ENCODE results near the gene MAP4K3.
"Not testable (repeated sequence)": the region's sequence is repeated elsewhere in the genome, so short reads cannot be mapped to it uniquely, and the experiment has no call there.

The MAP4K3 gene

DNA sequence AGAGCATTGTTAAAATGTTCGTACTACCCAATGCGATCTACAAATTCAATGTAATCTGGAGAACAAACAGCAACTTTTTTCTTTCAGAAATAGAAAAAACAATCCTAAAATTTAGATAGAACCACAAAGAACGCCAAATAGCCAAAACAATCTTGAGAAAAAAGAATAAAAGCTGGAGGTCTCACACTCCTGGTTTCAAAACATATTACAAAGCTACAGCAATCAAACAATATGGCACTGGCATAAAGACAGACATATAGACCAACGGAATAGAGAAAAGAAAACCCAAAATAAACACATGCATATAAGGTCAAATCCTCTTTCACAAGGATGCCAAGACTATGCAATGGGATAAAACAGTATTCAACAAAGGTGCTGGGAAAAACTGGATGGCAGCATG, 74.5 kb downstream of the MAP4K3 start:
- no peak for DNase-seq

GRCh38 chr2:39361511-39361910, 75.6 kb downstream of the MAP4K3 start:
- DNase-seq, result no peak

- not testable (repeated sequence) for DNase-seq
These were observed 76.7 kb downstream of the MAP4K3 start for GRCh38 chr2:39360342-39360741.

- DNase-seq, result no peak
These were observed 77.5 kb downstream of the MAP4K3 start for GRCh38 chr2:39359453-39360038.

GRCh38 chr2:39356922-39357639, 80.0 kb downstream of the MAP4K3 start:
- no peak for DNase-seq

GRCh38 chr2:39350658-39351057, 86.4 kb downstream of the MAP4K3 start:
- DNase-seq, result no peak

DNA sequence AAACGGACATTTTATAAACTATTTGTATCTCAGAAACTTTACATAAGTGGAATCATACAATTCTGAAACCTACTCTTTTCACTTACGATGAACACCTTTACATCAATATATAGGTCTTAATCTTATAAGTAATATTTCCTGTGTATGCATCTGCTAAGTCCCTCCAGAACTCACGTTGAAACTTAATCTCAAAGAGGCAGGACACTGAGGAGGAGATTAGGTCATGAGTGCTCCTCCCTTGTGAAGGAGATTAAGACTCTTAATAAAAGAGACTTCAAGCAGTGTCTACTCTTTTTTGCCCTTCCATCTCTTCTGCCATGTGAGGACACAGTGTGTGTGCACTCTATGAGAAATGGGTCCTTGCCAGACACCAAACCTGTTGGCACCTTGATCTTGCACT, 98.6 kb downstream of the MAP4K3 start:
- no peak for DNase-seq

DNA sequence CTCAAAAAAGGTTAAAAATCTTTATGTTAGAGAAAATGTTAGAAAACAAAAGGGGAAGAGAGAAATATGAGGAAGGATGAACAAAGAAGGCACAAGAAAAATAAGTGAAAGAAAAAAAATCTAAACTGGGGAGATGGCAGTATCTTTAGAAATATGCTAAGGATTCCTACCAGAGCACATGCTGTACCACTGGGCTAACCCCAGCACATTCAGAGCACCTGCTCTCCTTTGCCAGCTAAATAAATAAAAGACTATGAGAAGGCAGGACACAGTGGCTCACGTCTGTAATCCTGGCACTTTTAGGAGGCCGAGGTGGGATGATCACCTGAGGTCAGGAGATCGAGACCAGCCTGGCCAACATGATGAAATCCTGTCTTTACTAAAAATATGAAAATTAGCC, 101.2 kb downstream of the MAP4K3 start:
- DNase-seq, result no peak

DNA sequence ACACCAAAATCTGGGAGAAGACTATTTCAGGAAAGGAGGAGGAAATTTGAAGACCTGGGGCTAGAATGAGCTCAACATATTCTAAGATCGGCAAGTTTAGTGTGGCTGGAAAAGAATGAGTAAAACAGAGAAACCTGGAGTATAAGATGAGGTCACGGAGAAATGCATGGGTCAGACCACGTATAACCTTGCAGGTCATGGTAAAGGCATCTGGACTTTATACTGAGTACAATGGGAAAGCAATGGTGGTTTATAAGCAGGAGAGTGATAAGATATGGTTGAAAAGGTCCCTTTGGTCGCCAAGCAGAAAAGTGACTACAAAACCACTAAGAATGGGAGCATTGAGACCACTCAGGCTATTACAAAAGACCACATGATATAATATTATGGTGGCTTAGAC, 102.1 kb downstream of the MAP4K3 start:
- DNase-seq, result no peak

DNA sequence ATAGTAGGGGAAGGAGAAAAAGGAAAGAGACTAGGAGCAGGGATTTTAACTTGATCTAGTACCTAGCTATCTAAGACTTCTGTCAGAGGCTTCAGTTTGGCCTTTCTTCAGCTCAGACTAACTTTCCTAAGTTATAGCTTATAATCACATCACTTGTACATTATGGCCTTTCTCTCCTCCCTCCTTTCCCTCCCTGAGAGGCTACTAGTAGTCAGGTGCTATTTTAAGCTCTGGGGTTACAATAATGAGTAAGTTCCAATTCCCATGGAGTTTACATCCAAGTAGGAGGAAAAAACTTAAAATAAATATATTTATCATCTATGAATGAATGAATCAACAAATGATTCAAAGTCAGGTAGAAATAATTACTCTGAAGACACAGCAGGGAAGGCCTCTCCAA, 102.6 kb downstream of the MAP4K3 start:
- no peak for DNase-seq

DNA sequence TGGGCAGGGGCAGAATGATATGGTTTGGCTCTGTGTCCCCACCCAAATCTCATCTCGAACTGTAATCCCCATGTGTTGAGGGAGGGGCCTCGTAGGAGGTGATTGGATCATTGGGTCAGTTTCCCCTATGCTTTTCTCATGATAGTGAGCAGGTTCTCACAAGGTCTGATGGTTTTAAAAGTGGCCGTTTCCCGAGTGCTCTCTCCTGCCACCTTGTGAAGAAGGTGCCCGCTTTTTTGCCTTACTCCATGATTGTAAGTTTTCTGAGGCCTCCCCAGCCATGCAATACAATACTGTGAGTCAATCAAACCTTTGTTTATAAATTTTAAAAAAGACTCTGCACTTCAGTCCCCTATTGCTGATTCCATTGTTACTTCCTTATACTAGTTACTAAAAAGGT, 110.4 kb downstream of the MAP4K3 start:
- no peak for DNase-seq

GRCh38 chr2:39325966-39326365, 111.1 kb downstream of the MAP4K3 start:
- DNase-seq, result no peak

DNA sequence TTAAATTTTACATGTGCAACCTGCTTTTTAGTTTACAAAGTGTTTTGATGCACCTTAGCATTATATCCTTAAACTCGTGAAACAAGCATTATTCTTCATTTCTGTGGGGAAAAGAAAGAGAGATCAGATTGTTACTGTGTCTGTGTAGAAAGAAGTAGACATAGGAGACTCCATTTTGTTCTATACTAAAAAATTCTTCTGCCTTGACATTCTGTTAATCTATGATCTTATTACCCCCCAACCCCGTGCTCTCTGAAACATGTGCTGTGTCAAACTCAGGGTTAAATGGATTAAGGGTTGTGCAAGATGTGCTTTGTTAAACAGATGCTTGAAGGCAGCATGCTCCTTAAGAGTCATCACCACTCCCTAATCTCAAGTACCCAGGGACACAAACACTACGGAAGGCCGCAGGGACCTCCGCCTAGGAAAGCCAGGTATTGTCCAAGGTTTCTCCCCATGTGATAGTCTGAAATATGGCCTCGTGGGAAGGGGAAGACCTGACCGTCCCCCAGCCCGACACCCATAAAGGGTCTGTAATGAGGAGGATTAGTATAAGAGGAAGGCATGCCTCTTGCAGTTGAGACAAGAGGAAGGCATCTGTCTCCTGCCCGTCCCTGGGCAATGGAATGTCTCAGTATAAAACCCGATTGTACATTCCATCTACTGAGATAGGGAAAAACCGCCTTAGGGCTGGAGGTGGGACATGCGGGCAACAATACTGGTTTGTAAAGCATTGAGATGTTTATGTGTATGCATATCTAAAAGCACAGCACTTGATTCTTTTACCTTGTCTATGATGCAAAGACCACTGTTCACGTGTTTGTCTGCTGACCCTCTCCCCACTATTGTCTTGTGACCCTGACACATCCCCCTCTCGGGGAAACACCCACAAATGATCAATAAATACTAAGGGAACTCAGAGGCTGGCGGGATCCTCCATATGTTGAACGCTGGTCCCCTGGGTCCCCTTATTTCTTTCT, 115.7 kb downstream of the MAP4K3 start:
- DNase-seq, result not testable (repeated sequence)

- DNase-seq, result no peak
These were observed 116.9 kb downstream of the MAP4K3 start for GRCh38 chr2:39320162-39320561.

DNA sequence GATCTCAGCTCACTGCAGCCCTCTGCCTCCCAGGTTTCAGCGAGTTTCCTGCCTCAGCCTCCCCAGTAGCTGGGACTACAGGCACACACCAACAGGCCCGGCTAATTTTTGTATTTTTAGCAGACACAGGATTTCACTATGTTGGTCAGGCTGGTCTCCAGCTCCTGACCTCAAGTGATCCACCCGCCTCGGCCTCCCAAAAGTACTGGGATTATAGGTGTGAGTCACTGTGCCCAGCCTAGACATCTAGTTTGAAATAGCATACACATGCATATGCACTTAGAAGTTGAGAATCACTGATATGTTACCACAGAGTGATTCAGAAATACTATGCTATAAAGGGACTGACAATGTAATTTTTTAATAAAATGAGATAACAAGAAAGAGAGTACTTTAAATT, 123.5 kb downstream of the MAP4K3 start:
- DNase-seq, result no peak

- no peak for DNase-seq
These were observed 125.6 kb downstream of the MAP4K3 start for GRCh38 chr2:39311469-39311868.

DNA sequence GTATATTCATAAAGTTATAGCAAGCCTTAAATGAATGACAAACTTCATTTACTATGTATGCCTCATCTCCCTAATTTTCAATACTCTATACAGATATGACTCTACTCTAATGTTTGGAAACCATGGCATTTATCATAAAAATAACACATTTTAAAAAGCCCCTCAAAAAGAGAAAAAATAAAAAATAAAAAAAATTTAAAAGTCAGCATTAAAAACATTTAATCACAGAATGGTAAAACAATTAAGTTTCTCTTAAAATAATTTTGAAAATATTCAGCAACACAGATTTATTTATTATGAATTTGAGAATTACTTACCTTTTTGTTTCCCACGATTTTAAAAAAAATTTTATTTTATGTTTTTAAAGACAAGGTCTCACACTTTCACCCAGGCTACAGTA, 128.3 kb downstream of the MAP4K3 start:
- no peak for DNase-seq

- DNase-seq, result no peak
These were observed 130.5 kb downstream of the MAP4K3 start for GRCh38 chr2:39306626-39307025.

- DNase-seq, result no peak
These were observed 132.4 kb downstream of the MAP4K3 start for GRCh38 chr2:39304729-39305128.

- DNase-seq, result no peak
These were observed 132.9 kb downstream of the MAP4K3 start for GRCh38 chr2:39304200-39304599.

- no peak for DNase-seq
These were observed 135.7 kb downstream of the MAP4K3 start for GRCh38 chr2:39301352-39301751.

DNA sequence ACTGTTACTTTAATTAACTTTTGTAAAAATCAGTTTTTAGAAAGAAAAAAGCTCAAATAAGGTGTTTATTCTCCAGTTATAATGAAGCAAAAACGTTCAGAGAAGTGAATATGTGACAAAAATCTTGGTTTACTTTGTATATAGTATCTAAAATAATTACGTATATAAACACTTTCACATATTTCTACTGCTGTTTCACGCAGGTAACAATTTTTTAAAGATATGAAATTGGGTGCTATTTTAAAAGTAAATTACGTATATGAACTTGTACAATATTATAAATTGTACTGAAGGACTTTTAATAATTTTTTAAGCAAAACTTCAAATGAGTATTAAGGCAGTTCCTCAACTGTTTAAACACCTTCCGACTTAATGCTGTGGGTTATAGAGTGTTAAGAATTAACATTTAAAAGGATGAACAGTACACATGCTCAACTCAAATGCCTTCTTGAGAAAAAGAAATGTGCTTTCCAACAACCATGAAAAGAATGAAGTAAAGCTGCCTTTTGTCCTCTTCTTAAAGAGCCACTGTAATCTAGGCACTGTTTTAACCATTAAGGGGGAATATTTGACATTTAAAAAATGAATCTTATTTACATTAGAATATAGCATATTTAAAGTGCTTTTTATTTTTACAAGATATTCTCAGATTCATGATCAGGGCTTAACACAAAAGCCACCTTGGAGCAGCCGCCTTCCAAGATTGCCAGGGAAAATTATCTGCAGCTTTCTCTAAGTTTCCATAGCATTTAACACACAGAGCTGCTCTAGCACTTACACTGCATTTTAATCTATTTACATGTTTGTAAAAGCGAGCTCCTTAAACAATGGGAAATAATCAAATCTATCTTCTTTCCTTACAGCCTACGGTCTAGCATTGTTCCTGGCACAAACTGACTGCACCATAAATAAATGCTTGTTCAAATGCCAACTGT, 136.8 kb downstream of the MAP4K3 start:
- no peak for DNase-seq

DNA sequence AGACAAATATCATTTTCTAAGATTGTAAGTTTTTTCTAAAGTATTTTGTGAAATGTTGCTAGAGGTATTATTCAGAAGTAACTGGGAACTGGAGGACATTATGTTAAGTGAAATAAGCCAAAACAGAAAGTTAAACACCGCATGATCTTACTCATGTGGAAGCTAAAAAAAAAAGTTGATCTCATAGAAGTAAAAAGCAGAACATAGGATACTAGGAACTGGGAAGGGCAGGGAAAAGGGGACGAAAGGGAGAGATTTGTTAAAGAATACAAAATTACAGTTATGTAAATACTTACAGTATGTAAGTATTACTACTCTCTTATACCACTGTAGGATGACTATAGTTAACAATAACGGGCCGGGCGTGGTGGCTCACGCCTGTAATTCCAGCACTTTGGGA, 146.7 kb downstream of the MAP4K3 start:
- no peak for DNase-seq

Data from CD4-positive, alpha-beta T cell treated with Interleukin-4 for 1 hour (primary cell).